ENCODE measurements around the gene RABEP1. TPM values are rescaled to one million over a fixed set of nuclear protein-coding genes. Genes with fewer than 3 reads are reported as not detected.
A peak's percentile ranks its signal among the peaks of the same experiment; 100 is the strongest.

The RABEP1 gene
- total RNA-seq, 2 experiments from 2014 or later, result 37.6 to 40.4 TPM

DNA sequence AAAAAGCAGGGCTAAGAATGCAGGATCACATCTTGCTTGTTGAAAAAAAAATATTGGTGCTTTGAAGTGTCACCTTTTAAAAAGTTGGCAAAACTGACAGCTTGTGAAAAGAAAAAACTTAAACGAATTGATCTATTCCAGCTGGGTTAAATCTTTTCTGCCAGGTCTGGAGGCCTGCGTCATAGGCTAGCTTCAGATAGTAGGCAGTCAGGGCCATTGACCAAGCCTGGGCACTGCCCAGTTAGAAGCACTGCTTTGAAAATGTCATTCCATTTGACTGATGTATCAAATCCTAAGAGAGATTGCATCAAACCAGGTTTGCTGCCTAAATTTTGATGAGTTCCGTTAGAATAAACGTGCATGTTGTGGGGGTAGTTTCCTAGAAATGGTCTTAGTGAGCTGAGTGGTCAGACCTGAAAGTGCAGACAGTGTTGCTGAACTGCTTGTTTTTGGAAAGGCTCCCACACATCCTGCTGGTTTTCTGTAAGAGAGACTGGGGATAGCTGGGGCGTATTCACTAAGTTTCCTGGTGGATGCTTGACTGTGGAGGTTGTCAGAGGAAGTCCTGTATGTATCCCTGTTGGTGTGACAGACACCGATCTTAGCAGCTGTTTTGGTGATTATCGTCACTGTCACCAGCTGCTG lies 98.5 kb downstream of the RABEP1 start:
- no peaks in the 10 kb centered on the region for H3K4me1 Mint-ChIP-seq
- H3K27me3 Mint-ChIP-seq, result no peaks in the 10 kb centered on the region
- no peak overlapping the region for H3K27ac Mint-ChIP-seq
- no peaks in the 10 kb centered on the region for H3K9me3 Mint-ChIP-seq
- no peak overlapping the region for H3K4me3 Mint-ChIP-seq
- DNase-seq, result no peak
- H3K36me3 Mint-ChIP-seq (ENCODE audit: low read depth), result peaks cover 63% of the 10 kb centered on the region
- ChIA-PET POLR2A (no interaction called here), CTCF (interaction anchor here (1.4 to 2.3 kb wide), 3 partner anchors 9 to 33 kb away, joined by 4 to 8 read pairs (median 4); no protein-coding TSS in a partner anchor)

DNA sequence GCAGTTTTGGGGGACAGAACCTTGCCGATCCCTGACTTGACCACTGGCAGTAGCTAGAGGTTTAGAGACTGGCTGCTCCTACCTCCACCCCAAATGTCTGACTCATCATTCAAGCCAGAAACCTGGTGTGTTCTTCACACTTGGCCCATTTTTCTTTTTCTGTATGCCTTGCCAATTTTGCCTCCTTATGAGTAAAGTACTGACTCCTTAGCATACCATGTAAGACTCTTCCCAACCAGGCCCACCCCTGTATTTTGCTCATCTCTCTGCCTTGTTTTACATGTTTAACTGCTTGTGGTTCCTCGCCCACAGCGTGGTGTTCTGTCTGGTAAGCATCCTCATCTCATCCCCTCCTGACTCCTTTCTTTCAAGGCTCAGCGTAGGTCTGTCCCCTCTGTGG lies 99.5 kb downstream of the RABEP1 start:
- Mint-ChIP-seq H3K36me3 (ENCODE audit: low read depth) (peaks cover 62% of the 10 kb centered on the region), H3K9me3 (no peaks in the 10 kb centered on the region), H3K27ac (no peak overlapping the region), H3K4me1 (no peaks in the 10 kb centered on the region), H3K4me3 (no peak overlapping the region), H3K27me3 (no peaks in the 10 kb centered on the region)
- ChIA-PET POLR2A (no interaction called here), CTCF (interaction anchor here (0.6 to 2.3 kb wide), 4 partner anchors 10 to 90 kb away, joined by 3 to 8 read pairs (median 4); no protein-coding TSS in a partner anchor)
- DNase-seq, result no peak

- Mint-ChIP-seq H3K27ac (no peak overlapping the region), H3K27me3 (no peaks in the 10 kb centered on the region), H3K4me3 (no peak overlapping the region), H3K36me3 (ENCODE audit: low read depth) (peaks cover 55% of the 10 kb centered on the region), H3K9me3 (peaks cover 3% of the 10 kb centered on the region), H3K4me1 (peaks cover 16% of the 10 kb centered on the region)
- ChIA-PET POLR2A (no interaction called here), CTCF (interaction anchor here (0.6 to 2.1 kb wide), 4 partner anchors 11 to 34 kb away, joined by 3 to 8 read pairs (median 3); no protein-coding TSS in a partner anchor)
- no peak for DNase-seq
Measured at GRCh38 chr17:5391678-5392077, 109.6 kb downstream of the RABEP1 start.

DNA sequence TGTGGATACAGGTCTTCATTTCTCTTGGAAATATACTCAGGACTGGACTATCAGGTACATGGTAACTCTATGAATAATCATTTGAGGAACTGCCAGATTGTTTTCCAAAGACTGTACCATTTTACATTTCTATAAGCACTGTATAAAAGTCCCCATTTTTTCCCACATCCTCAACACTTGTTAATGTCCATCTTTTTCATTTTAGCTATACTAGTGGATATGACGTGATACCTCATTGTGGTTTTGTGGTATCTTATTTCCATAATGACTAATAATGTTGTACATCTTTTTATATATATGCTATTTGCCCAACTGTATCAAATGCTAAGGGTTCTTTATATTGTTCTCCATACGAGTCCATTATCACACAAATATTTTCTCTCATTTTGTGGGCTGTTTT lies 114.5 kb downstream of the RABEP1 start:
- Mint-ChIP-seq H3K36me3 (ENCODE audit: low read depth) (peaks cover 56% of the 10 kb centered on the region), H3K27me3 (no peaks in the 10 kb centered on the region), H3K4me3 (no peak overlapping the region), H3K4me1 (no peaks in the 10 kb centered on the region), H3K9me3 (no peaks in the 10 kb centered on the region), H3K27ac (no peak overlapping the region)
- ChIA-PET CTCF (no interaction called here), POLR2A (interaction anchor here (0.6 kb wide), 1 partner anchor 329 kb away, joined by 3 read pairs; no protein-coding TSS in a partner anchor)
- DNase-seq, result no peak

GRCh38 chr17:5399767-5400166 lies 117.7 kb downstream of the RABEP1 start:
- no peak for DNase-seq
- Mint-ChIP-seq H3K27ac (no peak overlapping the region), H3K4me3 (no peak overlapping the region), H3K36me3 (ENCODE audit: low read depth) (peaks cover 52% of the 10 kb centered on the region), H3K27me3 (no peaks in the 10 kb centered on the region), H3K9me3 (no peaks in the 10 kb centered on the region), H3K4me1 (no peaks in the 10 kb centered on the region)
- POLR2A ChIA-PET, result no interaction called here
- CTCF ChIA-PET, result no interaction called here

DNA sequence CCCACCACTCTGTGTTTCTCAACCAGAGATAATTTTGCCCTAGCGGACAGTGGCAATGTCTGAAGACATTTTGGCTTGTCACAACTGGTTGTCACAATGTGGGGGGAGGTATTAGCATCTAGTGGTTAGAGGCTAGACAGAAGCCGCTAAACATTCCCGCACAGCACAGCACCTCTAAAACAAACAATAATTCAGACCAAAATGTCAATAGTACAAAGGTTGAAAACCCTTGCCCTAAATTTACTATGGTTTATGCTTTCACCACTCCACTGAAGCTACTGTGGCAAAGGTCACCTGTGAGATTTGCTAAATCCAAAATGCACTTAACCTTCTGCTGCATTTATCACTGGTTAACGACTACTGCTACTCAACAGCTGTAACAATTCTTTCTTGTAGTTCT lies 123.3 kb downstream of the RABEP1 start:
- Mint-ChIP-seq H3K27ac (no peak overlapping the region), H3K9me3 (no peaks in the 10 kb centered on the region), H3K4me1 (peaks cover 6% of the 10 kb centered on the region), H3K36me3 (ENCODE audit: low read depth) (peaks cover 30% of the 10 kb centered on the region), H3K4me3 (no peak overlapping the region), H3K27me3 (no peaks in the 10 kb centered on the region)
- ChIA-PET CTCF (interaction anchor here (0.7 kb wide), 1 partner anchor 23 kb away, joined by 3 read pairs; no protein-coding TSS in a partner anchor), POLR2A (no interaction called here)
- DNase-seq, result no peak

DNA sequence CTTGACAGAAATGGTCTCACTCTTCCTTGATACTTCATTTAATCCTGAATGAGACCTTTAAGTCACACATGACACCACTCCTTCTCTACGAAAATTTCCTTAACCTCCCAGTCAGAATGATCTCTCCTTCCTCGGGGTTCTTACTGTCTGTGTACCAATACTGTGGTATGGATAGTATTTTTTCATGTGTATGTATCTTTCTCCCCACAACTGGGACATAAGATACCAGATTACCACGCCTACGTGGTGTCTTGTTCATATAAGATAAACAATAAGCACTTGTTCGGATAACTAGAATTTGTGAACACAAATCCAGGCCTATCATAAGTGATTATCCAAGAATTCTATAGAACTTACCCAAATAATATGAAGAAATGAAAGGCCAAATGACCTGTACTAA lies 126.1 kb downstream of the RABEP1 start:
- DNase-seq, result no peak
- POLR2A ChIA-PET, result no interaction called here
- Mint-ChIP-seq H3K36me3 (ENCODE audit: low read depth) (peaks cover 40% of the 10 kb centered on the region), H3K9me3 (no peaks in the 10 kb centered on the region), H3K27me3 (no peaks in the 10 kb centered on the region), H3K4me3 (no peak overlapping the region), H3K4me1 (peaks cover 15% of the 10 kb centered on the region), H3K27ac (no peak overlapping the region)
- CTCF ChIA-PET, result interaction anchor here (1.2 kb wide), 1 partner anchor 10 kb away, joined by 3 read pairs; no protein-coding TSS in a partner anchor

- DNase-seq, result no peak
- Mint-ChIP-seq H3K27ac (peak overlapping the region; percentile 52), H3K4me1 (peaks cover 22% of the 10 kb centered on the region), H3K9me3 (no peaks in the 10 kb centered on the region), H3K36me3 (ENCODE audit: low read depth) (peaks cover 37% of the 10 kb centered on the region), H3K4me3 (no peak overlapping the region), H3K27me3 (no peaks in the 10 kb centered on the region)
- ChIA-PET CTCF (no interaction called here), POLR2A (no interaction called here)
Measured at GRCh38 chr17:5410594-5411272, 128.6 kb downstream of the RABEP1 start.

DNA sequence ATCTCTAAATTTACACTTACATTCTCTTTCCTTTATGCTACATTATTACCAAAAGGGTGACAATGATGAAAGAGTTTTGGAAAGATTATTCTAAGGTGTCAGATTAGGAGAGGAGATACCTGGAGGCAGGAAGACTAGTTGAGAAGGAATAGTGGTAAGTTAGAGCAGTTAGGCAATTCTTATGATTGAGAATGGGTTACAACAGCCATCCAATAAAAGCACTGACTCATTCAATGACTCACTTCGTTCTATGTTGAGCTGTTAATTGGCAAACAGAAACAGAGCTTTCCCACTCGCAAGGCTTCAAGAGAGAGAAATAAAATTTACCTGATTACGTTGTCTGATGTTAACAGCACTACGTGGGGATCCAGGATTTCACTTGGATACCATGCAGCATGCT lies 131.6 kb downstream of the RABEP1 start:
- H3K27me3 Mint-ChIP-seq, result no peaks in the 10 kb centered on the region
- H3K36me3 Mint-ChIP-seq (ENCODE audit: low read depth), result peaks cover 46% of the 10 kb centered on the region
- no peak overlapping the region for H3K4me3 Mint-ChIP-seq
- H3K27ac Mint-ChIP-seq, result no peak overlapping the region
- H3K4me1 Mint-ChIP-seq, result peaks cover 34% of the 10 kb centered on the region
- POLR2A ChIA-PET, result no interaction called here
- H3K9me3 Mint-ChIP-seq, result no peaks in the 10 kb centered on the region
- CTCF ChIA-PET, result interaction anchor here (0.8 to 1.6 kb wide), 3 partner anchors 23 to 33 kb away, joined by 3 to 6 read pairs (median 4); partner anchors contain the start of gene C1QBP
- no peak for DNase-seq

DNA sequence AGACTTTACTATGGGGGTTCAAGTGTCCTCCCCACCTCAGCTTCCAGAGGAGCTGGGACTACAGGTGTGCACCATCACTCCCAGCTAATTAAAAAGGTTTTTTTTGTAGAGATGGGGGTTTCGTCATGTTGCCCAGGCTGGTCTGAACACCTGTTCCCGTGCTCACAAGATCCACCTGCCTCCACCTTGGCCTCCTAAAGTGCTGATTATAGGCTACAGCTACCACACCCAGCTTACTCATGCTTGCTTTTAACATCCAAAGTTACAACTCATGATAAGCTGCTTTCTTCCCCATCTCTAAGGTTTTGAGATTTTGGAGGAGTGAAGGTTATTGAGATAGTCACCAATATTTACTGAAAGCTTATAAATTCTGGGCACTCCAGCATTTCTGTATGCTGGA lies 134.8 kb downstream of the RABEP1 start:
- Mint-ChIP-seq H3K36me3 (ENCODE audit: low read depth) (peaks cover 43% of the 10 kb centered on the region), H3K4me1 (peaks cover 43% of the 10 kb centered on the region), H3K27ac (peak overlapping the region; percentile 41)

DNA sequence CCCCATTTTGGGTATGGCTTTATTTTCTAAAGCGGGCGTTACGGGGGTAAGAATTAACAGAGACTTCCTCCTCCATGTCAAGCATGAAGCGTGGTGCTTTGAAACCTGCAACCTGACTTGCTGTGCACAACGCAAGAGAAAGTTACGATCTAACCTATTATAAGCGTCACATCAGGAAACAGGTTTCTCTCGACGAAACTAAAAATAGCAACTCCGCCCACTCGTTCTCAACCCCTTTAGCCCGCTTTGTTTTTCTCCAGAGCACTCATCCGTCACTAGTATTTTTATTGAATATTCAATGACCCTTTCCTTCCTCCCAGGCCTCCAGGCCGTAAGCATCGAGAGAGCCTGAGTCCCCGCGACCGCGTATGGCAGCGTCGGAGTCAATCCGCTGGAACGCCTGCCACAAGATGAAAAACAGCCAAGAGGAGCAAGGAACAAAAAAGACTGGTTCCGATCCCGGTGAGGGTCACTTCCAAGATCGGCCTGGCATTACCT lies 136.8 kb downstream of the RABEP1 start:
- Mint-ChIP-seq H3K27me3 (no peaks in the 10 kb centered on the region), H3K27ac (peak overlapping the region; percentile 99), H3K36me3 (ENCODE audit: low read depth) (peaks cover 34% of the 10 kb centered on the region), H3K4me1 (peaks cover 43% of the 10 kb centered on the region), H3K4me3 (peak overlapping the region; percentile 98), H3K9me3 (no peaks in the 10 kb centered on the region)
- CTCF ChIA-PET, result interaction anchor here (0.7 to 1.7 kb wide), 3 partner anchors 17 to 66 kb away, joined by 3 to 11 read pairs (median 4); partner anchors contain the start of gene C1QBP
- POLR2A ChIA-PET, result interaction anchor here (0.7 to 1.0 kb wide), 2 partner anchors 17 to 29 kb away, joined by 3 read pairs; no protein-coding TSS in a partner anchor
- peak; percentile 80 for DNase-seq

More for the DNA sequence above, 134.8 kb downstream of the RABEP1 start:
- ChIA-PET POLR2A (no interaction called here), CTCF (interaction anchor here (1.1 to 1.7 kb wide), 2 partner anchors 11 to 22 kb away, joined by 3 to 4 read pairs; partner anchors contain the start of gene C1QBP)
- no peak for DNase-seq
- Mint-ChIP-seq H3K27me3 (no peaks in the 10 kb centered on the region), H3K9me3 (no peaks in the 10 kb centered on the region), H3K4me3 (peak overlapping the region; percentile 62)

GRCh38 chr17:5419356-5419958 lies 137.4 kb downstream of the RABEP1 start, which contains the start of gene NUP88:
Gene NUP88 (minus strand): TSS chr17:5419662. CDS start chr17:5419650, 12 bp downstream.
- POLR2A ChIA-PET, result interaction anchor here (0.6 to 1.0 kb wide), 3 partner anchors 13 to 29 kb away, joined by 3 read pairs; no protein-coding TSS in a partner anchor
- Mint-ChIP-seq H3K9me3 (no peaks in the 10 kb centered on the region), H3K27ac (peak within 1 kb of the TSS; percentile 99), H3K36me3 (ENCODE audit: low read depth) (peaks cover 32% of the 10 kb centered on the region), H3K4me1 (peaks cover 43% of the 10 kb centered on the region), H3K4me3 (peak within 1 kb of the TSS; percentile 98), H3K27me3 (no peaks in the 10 kb centered on the region)
- CTCF ChIA-PET, result interaction anchor here (0.7 to 1.7 kb wide), 3 partner anchors 17 to 65 kb away, joined by 3 to 11 read pairs (median 4); partner anchors contain the start of gene C1QBP
- peak; percentile 98 for DNase-seq
